Occipital lobe (tissue), 2 donors: Measurements from ENCODE around the gene RPTOR. TPM values are rescaled to one million over a fixed set of nuclear protein-coding genes. Genes with fewer than 3 reads are reported as not detected.

Experiments
- DNase-seq: peaks from one replicate; lab custom pipeline; 2025; lab: John Stamatoyannopoulos, UW
- total RNA-seq: library from RNA; depleted of rRNA; stranded (reverse); fragments of >200 nt; gene quantifications from one replicate; pipeline ENCODE4 v1.2.3, GENCODE V29; 2014

RPTOR gene
- total RNA-seq, 1 donor from 2014 or later = 14.2 TPM

GRCh38 chr17:80640366-80641084 is 95.9 kb downstream of the RPTOR start:
- no peak for DNase-seq

DNA sequence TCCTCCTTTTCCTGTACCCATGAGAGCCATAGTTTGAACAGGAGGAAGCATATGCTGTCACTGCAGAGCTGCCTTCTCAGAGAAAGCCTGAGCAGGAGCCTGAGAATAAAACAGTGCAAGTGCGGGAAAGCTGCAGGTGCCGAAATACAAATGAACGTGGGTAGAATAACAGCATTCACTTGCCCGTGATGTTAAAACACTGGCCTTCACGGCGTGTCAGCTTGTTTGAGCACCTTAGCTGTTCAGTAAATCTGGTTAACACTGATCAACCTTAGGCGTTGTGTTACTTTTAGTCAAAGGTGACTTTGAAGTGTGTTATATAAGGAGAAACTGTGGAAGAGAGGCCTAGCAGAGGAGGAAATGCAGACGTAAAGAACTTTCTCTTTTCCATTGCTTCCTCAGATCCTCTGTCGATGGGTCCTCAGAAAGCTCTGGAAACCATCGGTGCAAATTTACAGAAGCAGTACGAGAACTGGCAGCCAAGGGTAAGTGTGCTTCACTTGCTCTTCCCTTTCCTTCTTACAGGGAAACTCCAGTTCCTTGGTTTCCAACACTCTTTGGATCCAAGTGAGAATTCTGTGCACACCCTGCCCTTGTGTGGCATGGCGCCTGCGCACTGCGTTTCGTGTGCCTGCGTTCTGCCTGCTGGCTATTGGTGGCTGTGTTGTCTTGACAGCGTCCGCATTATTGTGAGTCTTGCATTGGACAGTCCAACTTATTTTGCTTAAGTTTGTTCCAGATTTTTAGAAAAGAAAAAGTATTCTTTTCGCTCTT is 98.9 kb downstream of the RPTOR start:
- no peak for DNase-seq

DNA sequence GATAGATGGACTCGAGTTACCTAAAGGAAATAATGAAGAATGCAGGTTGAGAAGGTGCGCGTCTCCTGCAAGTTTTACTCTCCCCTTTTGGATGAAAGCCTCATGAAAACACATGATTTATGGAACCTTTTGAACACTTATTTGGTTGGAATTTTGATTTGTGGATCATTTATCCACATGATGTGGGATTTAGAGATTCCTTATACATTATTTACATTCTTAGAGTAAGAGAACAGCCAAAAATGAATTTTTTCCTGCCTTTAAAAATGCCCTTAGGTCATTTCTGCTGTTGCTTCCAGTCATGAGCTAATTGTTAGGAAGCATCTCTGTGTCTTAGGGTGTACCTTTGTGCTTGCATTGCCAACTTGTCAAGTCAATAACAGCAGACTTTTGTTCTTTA is 99.9 kb downstream of the RPTOR start:
- DNase-seq = no peak

DNA sequence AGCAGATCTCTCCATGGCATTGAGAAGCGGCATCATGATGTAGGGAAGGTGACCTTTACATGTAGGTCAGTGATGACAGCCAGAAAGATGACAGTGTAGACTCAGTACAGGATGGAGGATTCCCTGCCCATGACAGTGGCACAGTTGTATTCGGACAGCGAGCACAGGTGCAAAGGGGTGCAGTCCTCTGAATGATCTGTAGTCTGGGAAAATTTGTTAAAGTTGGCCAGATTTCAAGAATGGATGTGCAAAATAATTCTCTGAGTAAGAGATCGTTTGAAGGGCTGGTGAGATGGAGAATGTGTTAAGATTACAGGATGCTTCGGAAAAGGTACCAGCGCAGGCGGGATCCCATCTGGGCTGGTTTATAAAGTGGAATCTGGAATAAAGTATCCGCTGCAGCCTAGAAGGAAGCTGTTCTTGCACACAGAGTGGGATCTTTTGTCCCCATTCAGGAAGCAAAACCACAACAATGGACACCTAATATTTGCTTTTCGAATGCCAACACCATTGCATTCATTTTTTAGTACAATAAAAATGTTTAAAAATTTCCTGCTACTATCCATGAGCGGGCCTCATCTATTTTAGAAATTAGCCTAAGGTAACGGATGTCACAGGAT is 101.2 kb downstream of the RPTOR start:
- no peak for DNase-seq

DNA sequence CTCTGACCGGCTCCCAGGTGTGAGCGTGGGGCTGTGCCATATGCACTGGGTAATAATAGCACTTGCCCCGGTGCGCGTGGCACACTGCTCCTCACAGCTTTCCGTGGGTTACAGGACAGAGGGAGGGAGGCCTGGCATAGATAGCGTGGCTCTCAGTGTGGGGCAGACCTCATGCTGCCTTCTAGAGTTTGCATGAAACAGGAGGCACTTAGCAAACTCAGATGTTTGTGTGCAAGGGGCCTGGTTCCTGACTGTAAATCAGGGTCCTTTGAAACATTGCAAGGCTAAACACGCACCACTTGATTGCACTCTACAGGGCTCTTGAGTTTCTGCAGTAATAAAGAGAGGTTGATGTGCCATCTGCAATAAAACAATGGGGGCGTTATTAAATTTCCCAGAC is 101.7 kb downstream of the RPTOR start:
- no peak for DNase-seq

- DNase-seq = no peak
These were observed 103.1 kb downstream of the RPTOR start for GRCh38 chr17:80647746-80648145.

DNA sequence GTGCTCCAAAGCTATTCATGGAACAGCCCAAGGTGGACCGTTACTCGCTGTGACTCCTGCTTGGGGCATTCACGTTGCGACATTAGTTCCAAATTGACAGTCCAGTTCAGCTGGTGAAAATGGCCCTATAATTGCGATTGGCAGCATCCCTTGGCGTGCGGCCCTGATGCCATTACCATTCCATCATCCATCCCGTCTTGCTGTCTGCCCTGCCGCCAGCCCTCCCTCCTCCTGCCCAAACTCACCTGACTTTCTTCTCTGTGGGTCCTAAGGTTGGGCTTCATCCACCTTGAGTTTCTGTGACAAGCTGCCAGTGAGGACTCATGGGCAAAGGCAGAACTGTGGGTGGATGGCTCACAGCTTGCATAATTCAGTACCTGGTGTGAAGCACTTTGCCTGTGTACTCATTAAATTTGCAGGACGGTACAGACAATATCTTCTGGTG is 104.6 kb downstream of the RPTOR start:
- DNase-seq = no peak

DNA sequence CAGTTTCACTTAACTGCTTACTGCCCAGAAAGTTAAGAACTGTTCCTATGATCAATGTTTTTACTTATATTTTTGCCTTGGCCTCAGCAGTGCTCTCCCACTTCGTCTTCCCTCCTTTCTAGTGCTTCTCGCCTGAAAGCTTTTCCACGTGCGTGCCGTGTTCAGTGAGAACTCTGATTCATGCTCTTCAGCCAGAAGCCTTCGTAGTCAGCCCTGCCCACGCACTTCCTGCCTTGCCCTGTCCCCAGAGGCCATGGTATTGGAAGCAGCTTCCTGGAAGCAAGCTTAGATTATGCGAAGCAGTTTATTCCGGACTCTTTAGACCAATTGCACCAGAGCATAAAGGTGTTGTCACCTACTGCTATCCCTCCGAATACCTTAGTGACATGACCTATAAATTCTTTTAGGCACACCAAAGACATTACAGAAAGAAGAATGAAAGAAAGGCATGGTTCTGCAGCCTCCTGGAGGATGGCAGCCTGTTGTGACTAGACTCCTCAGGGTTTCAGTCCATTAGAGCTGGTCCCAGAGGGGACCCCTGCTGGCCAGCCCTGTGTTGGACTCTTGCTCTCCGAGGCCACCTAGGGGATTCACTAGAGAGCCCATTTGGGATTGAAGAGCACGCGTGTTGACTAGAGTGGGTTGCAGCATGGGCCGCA is 105.2 kb downstream of the RPTOR start:
- no peak for DNase-seq

GRCh38 chr17:80650331-80650672 is 105.7 kb downstream of the RPTOR start:
- no peak for DNase-seq

- no peak for DNase-seq
These were observed 106.3 kb downstream of the RPTOR start for GRCh38 chr17:80650751-80651518.

GRCh38 chr17:80652756-80653330 is 108.2 kb downstream of the RPTOR start:
- no peak for DNase-seq

DNA sequence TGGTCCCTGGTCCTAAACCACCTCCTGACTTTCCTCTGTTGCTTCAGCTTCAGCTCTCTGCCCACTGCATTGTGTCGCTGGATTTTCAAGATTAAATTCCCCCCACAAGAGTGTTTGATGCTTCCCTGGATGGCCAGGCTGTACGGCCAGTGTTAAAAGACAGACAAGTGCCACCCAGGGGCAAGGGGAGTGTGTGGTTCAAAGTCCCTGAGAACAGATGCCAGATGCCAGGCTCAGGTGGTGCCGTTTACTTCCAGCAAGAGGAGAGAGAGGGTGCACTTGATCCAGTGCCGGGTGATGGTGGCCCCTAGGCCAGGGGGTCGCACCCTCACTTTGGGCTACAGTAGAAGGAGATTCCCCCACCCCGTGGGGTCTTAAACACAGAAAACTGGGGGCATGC is 109.2 kb downstream of the RPTOR start:
- DNase-seq = no peak

DNA sequence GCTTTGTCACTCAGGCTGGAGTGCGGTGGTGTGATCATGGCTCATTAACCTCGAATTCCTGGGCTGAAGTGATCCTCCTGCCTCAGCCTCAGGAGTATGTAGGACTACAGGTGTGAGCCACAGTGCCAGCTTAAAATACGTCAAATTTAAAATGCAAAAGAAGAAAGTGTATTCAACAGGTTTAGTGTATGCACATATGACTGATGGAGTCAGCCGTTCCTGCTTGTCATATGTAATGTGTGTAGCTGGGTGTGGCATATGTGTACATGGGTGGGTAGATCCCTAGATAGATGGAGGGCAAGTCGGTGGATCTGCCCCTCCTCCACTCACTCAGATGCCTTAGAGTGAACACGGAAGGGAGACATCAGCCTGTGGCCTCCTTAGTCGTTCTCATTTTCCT is 111.0 kb downstream of the RPTOR start:
- no peak for DNase-seq

DNA sequence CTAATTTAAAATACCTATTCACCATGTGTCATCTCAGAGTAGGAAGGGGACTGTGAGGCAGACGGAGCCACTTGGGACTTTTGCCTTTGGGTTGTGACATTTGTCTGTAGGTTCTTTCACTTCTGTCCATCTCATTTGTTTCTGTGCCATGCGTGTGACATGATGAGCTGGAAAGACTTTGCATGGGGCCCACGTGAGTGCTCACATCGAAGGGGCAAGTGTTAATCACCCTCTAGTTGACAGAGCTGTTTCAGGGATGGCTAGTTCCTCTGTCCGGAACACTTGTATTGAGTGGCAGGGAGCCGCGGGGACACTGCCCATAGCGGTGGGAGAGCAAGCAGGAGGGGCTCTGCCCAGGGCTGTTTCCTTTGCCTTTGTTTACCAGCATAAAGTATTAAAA is 112.0 kb downstream of the RPTOR start:
- DNase-seq = peak; percentile 38

- DNase-seq = no peak
These were observed 112.9 kb downstream of the RPTOR start for GRCh38 chr17:80657561-80657960.

GRCh38 chr17:80658821-80659220 is 114.2 kb downstream of the RPTOR start:
- DNase-seq = no peak

DNA sequence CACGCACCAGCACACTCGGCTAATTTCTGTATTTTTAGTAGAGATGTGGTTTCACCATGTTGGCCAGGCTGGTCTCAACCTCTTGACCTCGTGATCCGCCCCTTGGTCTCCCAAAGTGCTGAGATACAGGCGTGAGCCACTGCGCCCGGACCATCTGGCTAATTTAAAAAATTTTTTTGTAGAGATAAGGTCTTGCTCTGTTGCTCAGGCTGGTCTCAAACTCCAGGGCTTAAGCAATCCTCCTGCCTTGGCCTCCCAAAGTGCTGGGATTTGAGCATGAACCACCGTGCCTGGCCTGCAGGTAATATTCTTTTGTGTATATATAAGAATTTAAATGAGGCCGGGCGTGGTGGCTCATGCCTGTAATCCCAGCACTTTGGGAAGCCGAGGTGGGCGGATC is 115.0 kb downstream of the RPTOR start:
- DNase-seq = no peak

DNA sequence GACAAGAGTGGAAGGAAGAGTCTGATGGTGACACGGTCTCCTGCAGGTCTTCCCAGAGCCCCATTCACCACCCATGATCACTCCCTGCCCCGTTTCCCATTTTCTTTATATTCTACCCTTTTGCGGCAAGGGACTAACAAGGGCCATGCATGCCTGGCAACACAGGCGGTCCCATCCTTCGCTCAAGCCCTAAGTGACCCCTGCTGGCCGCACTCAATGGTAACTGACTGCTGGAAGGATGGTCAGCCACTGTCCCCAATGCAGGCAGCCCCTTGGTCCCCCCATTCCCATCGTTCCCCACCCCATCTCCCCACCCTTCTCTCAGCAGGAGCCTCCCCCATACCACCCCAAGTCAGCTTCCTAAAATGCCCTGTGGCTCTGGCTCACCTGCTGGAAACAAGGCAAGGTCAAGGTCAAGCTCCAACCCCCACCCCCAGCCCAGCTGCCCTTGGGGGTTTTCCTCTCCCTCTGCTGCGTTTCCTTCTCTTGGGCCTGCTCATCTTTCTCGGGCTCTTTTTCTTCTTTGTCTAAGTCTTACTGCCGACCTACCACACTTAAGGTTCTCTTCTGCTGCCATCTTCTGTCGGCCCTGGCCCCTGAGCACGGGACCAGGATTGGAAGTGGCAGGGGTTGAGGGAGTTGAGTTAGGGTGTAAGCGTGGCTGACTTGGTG is 116.0 kb downstream of the RPTOR start:
- DNase-seq = no peak

GRCh38 chr17:80662557-80662956 is 117.9 kb downstream of the RPTOR start:
- DNase-seq = no peak

- DNase-seq = no peak
These were observed 119.2 kb downstream of the RPTOR start for GRCh38 chr17:80663781-80664206.
